Smooth muscle cell (in vitro differentiated cells): ENCODE measurements around the gene RASSF6. TPM values are rescaled to one million over a fixed set of nuclear protein-coding genes. Genes with fewer than 3 reads are reported as not detected.

Experiments
- DNase-seq: peaks from one replicate; lab custom pipeline; 2025; ENCODE audit not compliant: unreplicated experiment; lab: John Stamatoyannopoulos, UW
- H2AFZ ChIP-seq: fragments of 200-600 bp; sonication (generic); 2 replicates; pipeline ENCODE4 v1.6.0; 2016; ENCODE audit warnings: antibody characterized with exemption, low read depth, mild to moderate bottlenecking
- H3F3A ChIP-seq: fragments of 200-600 bp; sonication (generic); 2 replicates; pipeline ENCODE4 v1.6.0; 2017; ENCODE audit warnings: antibody characterized with exemption, low read depth
- H3K27ac ChIP-seq: fragments of 200-600 bp; sonication (generic); 2 replicates; pipeline ENCODE4 v1.5.1; 2016; ENCODE audit warnings: low read depth, mild to moderate bottlenecking
- H3K27me3 ChIP-seq: fragments of 200-600 bp; sonication (generic); 2 replicates; pipeline ENCODE4 v1.6.1; 2016; ENCODE audit warnings: low read depth, mild to moderate bottlenecking
- H3K36me3 ChIP-seq: fragments of 200-600 bp; sonication (generic); 2 replicates; pipeline ENCODE4 v1.5.1; 2016; ENCODE audit warnings: low read depth
- H3K4me1 ChIP-seq: fragments of 200-600 bp; sonication (generic); 2 replicates; pipeline ENCODE4 v1.5.1; 2016; ENCODE audit warnings: low read depth
- H3K4me2 ChIP-seq: fragments of 200-600 bp; sonication (generic); 2 replicates; pipeline ENCODE4 v1.6.0; 2016; ENCODE audit warnings: mild to moderate bottlenecking
- H3K4me3 ChIP-seq: fragments of 200-600 bp; sonication (generic); 2 replicates; pipeline ENCODE4 v1.5.1; 2016; ENCODE audit warnings: mild to moderate bottlenecking
- H3K79me2 ChIP-seq: fragments of 200-600 bp; sonication (generic); 2 replicates; pipeline ENCODE4 v1.6.0; 2016; ENCODE audit warnings: low read depth, mild to moderate bottlenecking
- H3K9ac ChIP-seq: fragments of 200-600 bp; sonication (generic); 2 replicates; pipeline ENCODE4 v1.6.0; 2016; ENCODE audit warnings: low read depth
- H3K9me3 ChIP-seq: fragments of 200-600 bp; sonication (generic); replicated peaks from 2 replicates; pipeline ENCODE4 v1.5.1; 2016; ENCODE audit warnings: low read depth
- H4K20me1 ChIP-seq: fragments of 200-600 bp; sonication (generic); 2 replicates; pipeline ENCODE4 v1.6.0; 2016; ENCODE audit warnings: low read depth
- CTCF ChIP-seq: fragments of 200-600 bp; sonication (generic); IDR thresholded peaks from 2 replicates; pipeline ENCODE4 v1.5.1; 2017; ENCODE audit warnings: borderline replicate concordance, mild to moderate bottlenecking, antibody characterized with exemption; ENCODE audit not compliant: insufficient read depth, poor library complexity, severe bottlenecking
- WGBS: methylation state at CpG from one replicate; pipeline ENCODE4 v1.1.7; 2016; ENCODE audit warnings: low lambda C conversion rate; 5-methylcytosine and 5-hydroxymethylcytosine counted together
- polyA plus RNA-seq: library from polyadenylated mRNA; unstranded; fragments of >200 nt; fragmentation: Nextera tagmentation; extraction: Ambion mirVana; gene quantifications from 2 replicates; pipeline ENCODE4 v1.2.1, GENCODE V29; 2016
- total RNA-seq: library from RNA; depleted of rRNA; stranded (reverse); fragments of >200 nt; gene quantifications from 2 replicates; pipeline ENCODE4 v1.2.3, GENCODE V29; 2014

Gene RASSF6
- total and polyA plus RNA-seq, 2 experiments from 2014 or later, result 0.09 TPM; not detected in 1

GRCh38 chr4:73586666-73587065, 33.6 kb downstream of the RASSF6 start:
- no peak for TF ChIP-seq CTCF
- Histone ChIP-seq H3K27me3 (no peaks in the 10 kb centered on the region), H3K36me3 (no peaks in the 10 kb centered on the region), H3K4me1 (peaks cover 6% of the 10 kb centered on the region), H3K4me2 (no peak overlapping the region), H3K4me3 (no peak overlapping the region), H3K27ac (no peak overlapping the region), H3K9me3 (no peaks in the 10 kb centered on the region), H4K20me1 (no peaks in the 10 kb centered on the region), H2AFZ (no peak overlapping the region), H3K79me2 (no peaks in the 10 kb centered on the region), H3F3A (no peaks in the 10 kb centered on the region), H3K9ac (no peak overlapping the region)
- no peak for DNase-seq
- 61% methylated on average over 3 of the region's 3 CpGs for WGBS

GRCh38 chr4:73586040-73586439, 34.2 kb downstream of the RASSF6 start:
- H3F3A ChIP-seq, result no peaks in the 10 kb centered on the region

GRCh38 chr4:73585345-73585744, 34.9 kb downstream of the RASSF6 start:
- Histone ChIP-seq H3F3A (no peaks in the 10 kb centered on the region), H3K79me2 (no peaks in the 10 kb centered on the region), H3K36me3 (no peaks in the 10 kb centered on the region), H3K27ac (no peak overlapping the region), H2AFZ (no peak overlapping the region), H3K9ac (no peak overlapping the region), H3K4me2 (no peak overlapping the region), H4K20me1 (no peaks in the 10 kb centered on the region), H3K9me3 (no peaks in the 10 kb centered on the region), H3K4me1 (no peaks in the 10 kb centered on the region), H3K4me3 (no peak overlapping the region), H3K27me3 (no peaks in the 10 kb centered on the region)
- DNase-seq, result no peak
- no peak for TF ChIP-seq CTCF

More at GRCh38 chr4:73586040-73586439, 34.2 kb downstream of the RASSF6 start:
- WGBS, result 100% methylated on average over 1 of the region's 1 CpG
- Histone ChIP-seq H3K4me2 (no peak overlapping the region), H3K36me3 (no peaks in the 10 kb centered on the region), H2AFZ (no peak overlapping the region), H3K9me3 (no peaks in the 10 kb centered on the region), H4K20me1 (no peaks in the 10 kb centered on the region), H3K9ac (no peak overlapping the region), H3K79me2 (no peaks in the 10 kb centered on the region), H3K27ac (no peak overlapping the region), H3K4me3 (no peak overlapping the region), H3K4me1 (peaks cover under 1% of the 10 kb centered on the region), H3K27me3 (no peaks in the 10 kb centered on the region)
- TF ChIP-seq CTCF, result no peak
- DNase-seq, result no peak

- no peak overlapping the region for H3K27ac ChIP-seq
- no peaks in the 10 kb centered on the region for H3K36me3 ChIP-seq
- no peaks in the 10 kb centered on the region for H3F3A ChIP-seq
- no peaks in the 10 kb centered on the region for H3K4me1 ChIP-seq
- no peaks in the 10 kb centered on the region for H3K9me3 ChIP-seq
- H2AFZ ChIP-seq, result no peak overlapping the region
- no peak overlapping the region for H3K9ac ChIP-seq
- no peaks in the 10 kb centered on the region for H3K27me3 ChIP-seq
- H3K79me2 ChIP-seq, result no peaks in the 10 kb centered on the region
- no peaks in the 10 kb centered on the region for H4K20me1 ChIP-seq
- no peak overlapping the region for H3K4me3 ChIP-seq
- 44% methylated on average over 2 of the region's 2 CpGs for WGBS
- no peak for DNase-seq
- no peak overlapping the region for H3K4me2 ChIP-seq
- no peak for TF ChIP-seq CTCF
Observed at GRCh38 chr4:73583666-73584065, 36.6 kb downstream of the RASSF6 start.
